Stimulated activated CD4-positive, alpha-beta T cell treated with anti-CD3 and anti-CD28 coated beads, TNF-alpha, amount 100 ng/mL, for 48 hours (primary cell): ENCODE measurements around the gene TBCE.

ENCODE experiments used
- DNase-seq, 3 donors: peaks; one replicate each; pipeline ENCODE4 v3.0.0-alpha.2; 2020; ENCODE audit warnings: low read depth in 3 of 3

The TBCE gene, protein sequence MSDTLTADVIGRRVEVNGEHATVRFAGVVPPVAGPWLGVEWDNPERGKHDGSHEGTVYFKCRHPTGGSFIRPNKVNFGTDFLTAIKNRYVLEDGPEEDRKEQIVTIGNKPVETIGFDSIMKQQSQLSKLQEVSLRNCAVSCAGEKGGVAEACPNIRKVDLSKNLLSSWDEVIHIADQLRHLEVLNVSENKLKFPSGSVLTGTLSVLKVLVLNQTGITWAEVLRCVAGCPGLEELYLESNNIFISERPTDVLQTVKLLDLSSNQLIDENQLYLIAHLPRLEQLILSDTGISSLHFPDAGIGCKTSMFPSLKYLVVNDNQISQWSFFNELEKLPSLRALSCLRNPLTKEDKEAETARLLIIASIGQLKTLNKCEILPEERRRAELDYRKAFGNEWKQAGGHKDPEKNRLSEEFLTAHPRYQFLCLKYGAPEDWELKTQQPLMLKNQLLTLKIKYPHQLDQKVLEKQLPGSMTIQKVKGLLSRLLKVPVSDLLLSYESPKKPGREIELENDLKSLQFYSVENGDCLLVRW

GRCh38 chr1:235367000-235367908 lies at the start of gene TBCE:
TBCE (plus strand) TSS chr1:235367427; CDS start chr1:235380050, 12,623 bp downstream.
- peak; percentile 75 to 81 (median 80) for DNase-seq

DNA sequence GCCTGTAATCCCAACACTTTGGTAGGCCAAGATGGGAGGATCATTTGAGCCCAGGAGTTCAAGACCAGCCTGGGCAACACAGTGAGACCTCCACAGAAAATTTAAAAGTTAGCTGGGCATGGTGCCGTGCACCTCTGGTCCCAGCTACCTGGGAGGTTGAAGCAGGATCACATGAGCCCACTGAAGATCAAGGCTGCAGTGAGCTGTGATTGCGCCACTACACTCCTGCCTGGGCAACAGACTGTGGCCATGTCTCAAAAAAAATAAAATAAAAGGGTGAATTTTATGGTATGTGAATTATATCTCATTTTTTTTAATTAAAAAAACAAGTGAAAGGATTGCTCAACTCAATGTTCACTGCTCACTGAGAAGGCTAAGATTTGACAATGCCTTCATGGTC lies 48.0 kb upstream of the TBCE start:
- no peak for DNase-seq

GRCh38 chr1:235320521-235321179 lies 46.6 kb upstream of the TBCE start:
- no peak for DNase-seq

DNA sequence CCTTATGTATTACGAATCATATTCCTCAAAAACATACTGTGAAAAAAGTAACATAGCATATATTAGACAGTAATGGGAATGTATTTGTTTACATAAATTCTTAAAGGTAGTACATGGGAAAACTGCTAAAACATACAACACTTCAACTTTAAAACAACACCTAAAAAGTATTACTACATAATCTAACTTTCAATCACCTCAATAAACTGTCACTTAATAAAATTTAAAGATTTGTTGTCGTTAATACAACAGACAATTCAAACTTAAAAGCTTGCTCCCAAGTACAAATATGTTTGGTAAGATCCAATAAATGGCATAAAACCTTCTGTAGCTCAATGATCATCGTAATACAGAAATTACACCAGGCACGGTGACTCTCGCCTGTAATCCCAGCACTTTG lies 42.9 kb upstream of the TBCE start:
- no peak for DNase-seq

GRCh38 chr1:235325139-235325538 lies 42.1 kb upstream of the TBCE start:
- no peak for DNase-seq

DNA sequence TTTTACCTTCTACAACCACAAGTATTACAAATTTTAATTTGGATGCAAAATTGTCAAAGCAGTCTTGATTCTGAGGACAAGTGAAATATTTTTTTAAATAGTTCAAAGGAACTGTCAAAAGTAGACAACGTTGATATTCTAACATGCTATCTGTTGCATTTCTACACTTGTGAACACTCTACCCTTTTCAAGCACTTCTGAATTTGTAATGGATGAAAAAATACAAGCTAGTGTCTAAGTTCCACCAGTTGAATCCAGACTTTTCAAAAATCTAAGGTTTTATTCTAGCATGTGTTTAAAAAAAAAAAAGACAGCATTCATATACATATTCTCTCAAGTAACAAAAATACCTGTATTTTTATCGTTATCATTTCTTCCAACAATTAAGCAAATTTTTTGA lies 41.4 kb upstream of the TBCE start:
- DNase-seq, result no peak

DNA sequence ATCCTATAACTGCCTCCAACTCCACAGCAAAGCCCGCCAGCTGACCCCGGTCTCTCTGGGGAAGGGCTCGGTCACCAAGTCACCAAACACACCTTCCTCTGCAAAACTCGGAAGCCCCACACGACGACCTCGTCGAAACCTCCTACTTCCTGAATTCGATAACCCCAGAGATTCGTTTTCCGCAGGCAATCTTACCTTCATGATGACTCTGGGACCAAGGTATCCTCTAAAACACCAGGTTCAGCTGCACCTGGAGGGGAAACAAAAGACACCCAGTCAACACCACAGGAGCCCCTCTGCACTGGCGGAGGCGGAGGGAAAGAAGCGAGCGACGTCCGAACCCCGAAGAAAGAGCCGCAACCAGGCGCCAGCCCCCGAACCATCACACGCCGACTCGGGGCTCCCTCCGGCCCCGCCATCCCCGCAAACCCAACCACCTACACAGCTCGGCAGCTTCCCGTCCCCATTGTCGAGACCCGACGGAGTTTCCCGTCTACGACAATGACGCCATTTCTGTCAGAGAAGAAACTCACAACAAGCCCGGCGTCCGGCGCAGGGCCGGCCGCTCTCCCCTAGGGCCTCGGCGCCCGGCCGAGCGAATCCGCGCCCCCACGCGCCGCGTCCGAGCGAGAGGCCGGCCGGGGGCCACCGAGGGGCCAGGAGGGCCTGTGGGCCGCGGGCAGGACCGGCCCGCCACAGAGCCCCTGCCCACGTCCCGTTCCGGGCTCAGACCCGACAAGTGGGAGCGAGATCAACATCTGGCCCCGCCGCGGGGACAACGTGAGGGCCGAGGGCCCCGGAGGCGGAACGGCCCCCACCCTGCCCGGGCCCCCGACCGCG lies 40.3 kb upstream of the TBCE start:
- peak; percentile 34 to 56 (median 36) for DNase-seq

GRCh38 chr1:235327559-235328270 lies 39.5 kb upstream of the TBCE start, which contains the start of gene ARID4B:
ARID4B (minus strand) TSS chr1:235328179; CDS start chr1:235326919, 1,260 bp downstream.
- peak in 2 of 3 donors; percentile 29 to 40 for DNase-seq

GRCh38 chr1:235328271-235329138 lies 38.7 kb upstream of the TBCE start, which contains the start of gene GGPS1:
GGPS1 (plus strand) TSS chr1:235328570; CDS start chr1:235335265, 6,695 bp downstream.
- DNase-seq, result peak; percentile 98 to 99 (median 98)

DNA sequence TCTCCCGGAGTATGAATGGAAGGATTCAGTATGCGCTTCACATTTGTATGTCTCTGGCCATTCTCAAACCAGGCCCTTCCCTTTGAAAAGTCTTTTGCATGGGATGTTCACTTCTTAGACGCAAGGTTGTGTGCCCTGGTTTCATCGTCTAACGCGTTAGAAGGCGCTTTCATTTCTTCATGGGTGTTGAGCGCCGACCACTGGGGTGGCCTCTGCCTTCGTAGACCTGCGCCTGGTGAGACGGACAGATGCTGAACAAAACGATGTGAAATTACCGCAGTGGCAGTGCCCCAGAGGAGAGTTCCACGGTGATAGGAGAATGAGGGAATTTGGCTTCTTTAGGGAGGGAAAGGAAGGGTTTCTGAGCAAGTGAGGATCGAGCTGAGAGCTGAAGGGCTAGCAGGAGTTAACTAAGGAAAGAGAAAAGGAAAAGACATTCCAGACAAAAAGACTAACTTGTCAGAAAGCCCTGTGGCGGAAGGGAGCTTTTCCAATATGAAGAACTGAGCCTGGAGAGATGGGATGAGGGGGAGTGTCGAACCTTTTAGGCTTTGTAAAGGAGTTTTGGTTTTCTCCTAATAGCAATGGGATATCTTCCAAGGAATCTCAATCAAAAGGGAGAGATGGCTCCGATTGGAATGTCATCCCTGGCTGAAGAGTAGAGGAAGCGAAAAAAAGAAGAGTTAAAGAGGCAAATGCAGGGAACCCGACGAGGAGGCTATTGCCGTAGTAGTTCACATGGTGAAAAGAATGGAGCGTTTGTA lies 37.9 kb upstream of the TBCE start:
- DNase-seq, result peak in 2 of 3 donors; percentile 24 to 37

GRCh38 chr1:235330918-235331285 lies 36.3 kb upstream of the TBCE start:
- no peak for DNase-seq

GRCh38 chr1:235331401-235331800 lies 35.8 kb upstream of the TBCE start:
- no peak for DNase-seq

DNA sequence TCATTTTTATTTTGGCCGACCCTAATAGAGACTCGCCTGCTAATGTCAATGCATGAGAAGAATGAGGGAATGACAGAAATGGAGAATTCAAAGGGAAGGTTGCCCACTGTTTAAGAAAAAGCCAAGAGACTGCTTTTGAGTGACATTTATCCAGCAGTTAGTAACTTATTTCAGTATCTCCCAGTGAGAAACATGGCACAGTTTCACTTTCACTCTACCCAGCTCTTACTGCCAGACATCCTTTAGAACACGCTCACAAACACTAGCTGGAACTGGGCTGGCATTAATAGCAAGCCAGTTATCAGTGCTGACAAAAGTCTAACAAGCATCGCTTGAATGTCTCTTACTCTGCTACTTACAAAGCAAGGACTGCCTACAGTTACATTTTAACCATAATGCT lies 30.3 kb upstream of the TBCE start:
- DNase-seq, result no peak

GRCh38 chr1:235339746-235340145 lies 27.5 kb upstream of the TBCE start:
- DNase-seq, result no peak

- DNase-seq, result no peak
Observed at GRCh38 chr1:235341334-235341733, 25.9 kb upstream of the TBCE start.

DNA sequence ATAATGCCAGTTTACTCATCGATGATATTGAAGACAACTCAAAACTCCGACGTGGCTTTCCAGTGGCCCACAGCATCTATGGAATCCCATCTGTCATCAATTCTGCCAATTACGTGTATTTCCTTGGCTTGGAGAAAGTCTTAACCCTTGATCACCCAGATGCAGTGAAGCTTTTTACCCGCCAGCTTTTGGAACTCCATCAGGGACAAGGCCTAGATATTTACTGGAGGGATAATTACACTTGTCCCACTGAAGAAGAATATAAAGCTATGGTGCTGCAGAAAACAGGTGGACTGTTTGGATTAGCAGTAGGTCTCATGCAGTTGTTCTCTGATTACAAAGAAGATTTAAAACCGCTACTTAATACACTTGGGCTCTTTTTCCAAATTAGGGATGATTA lies 25.2 kb upstream of the TBCE start:
- DNase-seq, result no peak

GRCh38 chr1:235342471-235342870 lies 24.8 kb upstream of the TBCE start:
- DNase-seq, result no peak

DNA sequence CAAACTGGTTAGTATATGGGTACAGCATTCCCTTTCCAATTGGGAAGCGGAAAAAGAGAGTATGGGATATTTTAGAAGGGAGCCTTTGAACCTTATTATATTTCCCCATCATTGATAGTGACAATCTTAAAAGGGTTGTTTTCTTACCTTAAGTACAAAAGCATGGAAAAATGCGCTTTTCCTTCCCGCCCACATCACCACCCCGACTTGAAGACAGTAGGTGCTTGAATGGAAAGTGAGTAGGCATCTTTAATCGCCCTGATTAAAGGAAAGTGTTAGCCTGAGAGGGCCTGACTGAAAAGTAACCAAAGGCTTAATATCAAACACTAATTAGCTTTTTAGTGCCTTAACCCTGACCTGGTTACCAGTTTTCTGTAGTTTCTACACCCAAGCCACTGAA lies 23.5 kb upstream of the TBCE start:
- no peak for DNase-seq
